Globus pallidus (tissue), 1 donor: ENCODE results near the gene HK2.

ENCODE experiments used
- DNase-seq: peaks from one replicate; pipeline ENCODE4 v3.0.0-alpha.2; 2015; ENCODE audit warnings: low spot score

Gene HK2

DNA sequence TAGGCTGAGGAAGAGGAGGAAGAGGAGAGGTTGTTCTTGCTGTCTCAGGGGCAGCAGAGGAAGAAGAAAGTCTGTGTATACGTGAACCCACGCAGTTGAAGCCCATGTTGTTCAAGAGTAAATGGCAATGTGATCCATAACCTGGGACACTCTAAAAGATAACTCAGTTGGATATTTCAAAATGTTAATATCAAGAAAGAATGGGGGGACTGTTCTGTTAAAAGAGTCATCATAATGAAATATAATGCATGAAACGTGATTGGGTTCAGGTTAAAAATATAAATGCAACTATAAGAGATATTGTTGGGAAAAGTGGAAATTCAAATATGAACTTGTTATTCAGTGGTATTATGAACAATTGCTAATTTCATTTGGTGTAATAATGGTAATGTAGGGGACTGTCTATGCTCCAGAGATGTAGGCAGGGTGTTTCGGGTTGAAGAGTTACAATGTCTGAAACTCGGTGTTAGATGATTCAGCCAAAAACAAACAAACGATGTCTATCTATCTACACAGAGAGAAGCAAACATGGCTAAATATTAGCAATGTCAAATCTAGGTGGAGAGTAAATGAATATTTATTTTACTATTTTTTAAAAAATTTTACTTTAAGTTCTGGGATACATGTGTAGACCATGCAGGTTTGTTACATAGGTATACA lies 103.4 kb downstream of the HK2 start:
- DNase-seq = no peak

DNA sequence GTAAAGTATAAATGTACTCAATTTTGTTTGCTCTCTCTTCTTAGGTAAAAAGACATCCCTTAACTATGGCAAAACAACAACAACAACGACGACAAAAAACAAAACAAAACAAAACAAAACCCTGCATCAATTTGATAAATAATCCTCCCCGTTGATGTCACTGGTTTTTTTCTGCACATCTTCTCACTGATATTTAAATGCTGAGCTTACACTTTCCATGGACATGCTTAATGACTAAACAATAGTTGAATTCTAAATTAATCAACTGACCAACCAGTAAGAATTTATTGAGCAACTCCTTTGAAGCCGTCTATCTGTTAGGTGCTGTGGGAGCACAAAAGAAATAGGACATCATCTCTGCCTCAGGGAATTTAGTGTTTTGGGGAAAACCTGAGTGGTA lies 104.3 kb downstream of the HK2 start:
- DNase-seq = no peak

GRCh38 chr2:74939919-74940812 lies 106.2 kb downstream of the HK2 start:
- DNase-seq = no peak

- no peak for DNase-seq
Observed at GRCh38 chr2:74941284-74941683, 107.4 kb downstream of the HK2 start.

DNA sequence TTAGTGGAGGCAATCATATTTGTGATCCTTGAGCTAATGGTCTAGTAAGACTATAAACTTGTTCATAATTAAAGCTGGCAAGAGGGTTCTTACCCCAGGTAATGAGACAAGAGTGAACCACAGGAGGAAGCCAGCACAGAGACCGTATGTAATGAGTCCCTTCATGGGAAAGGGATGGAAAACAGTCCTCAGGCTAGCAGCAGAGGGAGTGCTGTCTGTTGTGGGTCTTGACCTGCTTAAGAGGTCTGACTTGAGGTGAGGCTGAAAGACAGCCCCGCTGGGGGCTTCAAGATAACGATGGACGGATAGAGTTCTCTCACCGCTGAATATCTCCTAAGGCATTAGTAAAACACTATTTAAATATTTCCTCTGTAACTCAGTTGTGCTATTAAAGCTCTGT lies 108.3 kb downstream of the HK2 start:
- no peak for DNase-seq
